Spleen (tissue), 11 donors: ENCODE data around the gene OR6C70. TPM values are rescaled to one million over a fixed set of nuclear protein-coding genes. Genes with fewer than 3 reads are reported as not detected.
"Not testable (repeated sequence)": the region's sequence is repeated elsewhere in the genome, so short reads cannot be mapped to it uniquely, and the experiment has no call there.

Source experiments
- DNase-seq: peaks from one replicate; pipeline ENCODE4 v3.0.0-alpha.2; 2020
- H3K27ac ChIP-seq, 8 donors: fragments of 200-600 bp; sonication (generic) in 7 of 8; 1 replicate in 4 of 8; 2 replicates in 4 of 8; pipeline versions ENCODE4 v1.5.0 to v1.8.0; 2016 to 2021; ENCODE audit warnings: inconsistent platforms in 4 of 8, mild to moderate bottlenecking in 4 of 8, moderate library complexity in 1 of 8
- H3K27me3 ChIP-seq, 7 donors: fragments of 200-600 bp; sonication (generic) in 6 of 7; replicated peaks in 1 of 7; 1 replicate in 4 of 7; 2 replicates in 3 of 7; pipeline versions ENCODE4 v1.5.0 to v1.8.0; 2016 to 2021; ENCODE audit warnings: inconsistent platforms in 3 of 7, mild to moderate bottlenecking in 1 of 7
- H3K36me3 ChIP-seq, 6 donors: fragments of 200-600 bp; sonication (generic) in 5 of 6; 1 replicate in 4 of 6; 2 replicates in 2 of 6; pipeline versions ENCODE4 v1.5.0 to v1.8.0; 2016 to 2021; ENCODE audit warnings: inconsistent platforms in 2 of 6
- H3K4me1 ChIP-seq, 6 donors: fragments of 200-600 bp; sonication (generic) in 5 of 6; 1 replicate in 3 of 6; 2 replicates in 3 of 6; pipeline versions ENCODE4 v1.5.0 to v1.8.0; 2016 to 2021; ENCODE audit warnings: inconsistent platforms in 3 of 6
- H3K4me3 ChIP-seq, 8 donors: fragments of 200-600 bp; sonication (generic) in 7 of 8; 1 replicate in 4 of 8; 2 replicates in 4 of 8; pipeline versions ENCODE4 v1.5.0 to v1.8.0; 2016 to 2021; ENCODE audit warnings: inconsistent platforms in 4 of 8, mild to moderate bottlenecking in 4 of 8, moderate library complexity in 2 of 8
- H3K9me3 ChIP-seq, 8 donors: fragments of 200-600 bp; sonication (generic) in 7 of 8; 1 replicate in 4 of 8; 2 replicates in 4 of 8; pipeline versions ENCODE4 v1.5.0 to v1.8.0; 2016 to 2021; ENCODE audit warnings: inconsistent platforms in 4 of 8
- POLR2A ChIP-seq, 3 donors: fragments of 450-650 bp; IDR thresholded peaks; one replicate each; pipeline ENCODE4 v1.5.1; 2017; ENCODE audit warnings: antibody characterized with exemption in 3 of 3, mild to moderate bottlenecking in 1 of 3
- POLR2AphosphoS5 ChIP-seq, 3 donors: sonication (generic); formaldehyde crosslinking; IDR thresholded peaks; one replicate each; pipeline ENCODE4 v1.5.1; 2017; ENCODE audit warnings: antibody characterized with exemption in 3 of 3
- WGBS, 5 donors: extraction: QIAGEN DNeasy Blood & Tissue Kit in 3 of 5; methylation state at CpG; one replicate each; pipeline versions ENCODE4 v1.1.5 to v1.1.7; 2013 to 2018; 5-methylcytosine and 5-hydroxymethylcytosine counted together
- intact Hi-C: fragments of 100-400 bp; cut with DNase I; formaldehyde crosslinking; loops from one replicate; pipeline ENCODE4 v1.15.0; 2023; ENCODE audit warnings: low total_unique reads
- polyA plus RNA-seq, 3 donors: library from polyadenylated mRNA; stranded (reverse); fragments of 200-250 nt; gene quantifications; one replicate each; pipeline ENCODE4 v1.2.1, GENCODE V29; 2013
- total RNA-seq, 7 donors: library from RNA; depleted of rRNA in 3 of 7; stranded (reverse); fragments of >200 nt in 3 of 7; fragmentation: NEBNext Ultra II Directional in 4 of 7; extraction: Animal tissue kit (Norgen Biotek cat#: 25700) in 4 of 7; gene quantifications; one replicate each; pipeline versions ENCODE4 v1.1.0 to v1.2.1, GENCODE V29; 2016 to 2021
- TF ChIP-seq, protein P1 (sequence below), 11 experiments: fragments of 200-600 bp in 7 of 11; fragments of 450-650 bp in 4 of 11; sonication (generic) in 4 of 11; IDR thresholded peaks in 8 of 11; conservative IDR thresholded peaks in 3 of 11; 1 replicate in 7 of 11; 2 replicates in 4 of 11; pipeline versions ENCODE4 v1.4.0 to v1.8.0; 2016 to 2021; ENCODE audit warnings: antibody characterized with exemption in 11 of 11, inconsistent platforms in 4 of 11, mild to moderate bottlenecking in 1 of 11
- donor health status: healthy with polysubstance abuse.
- donor health status: DM: no; HTN: no; CAD: no; lungs with moderate emphysema.
- donor health status: DM: no; HTN: no; CAD: no.
- donor health status: Bipolar disorder and iron deficiency.
- donor health status: healthy.
- donor health status: DM: no; HTN: no; CAD: no.
- donor health status: DM: yes; HTN: yes; CAD: no.

OR6C70 gene
- total and polyA plus RNA-seq, 10 donors: not detected

- H3K4me1 ChIP-seq: peaks cover 0 to 13% (median 3%) of the 10 kb centered on the region in 6 donors
- no peaks in the 10 kb centered on the region for H3K27me3 ChIP-seq
- no peak overlapping the region for H3K27ac ChIP-seq
- H3K9me3 ChIP-seq: no peaks in the 10 kb centered on the region
- H3K4me3 ChIP-seq: no peak overlapping the region
- intact Hi-C loops: no loop called here
- no peak for DNase-seq
- no peaks in the 10 kb centered on the region for H3K36me3 ChIP-seq
- 87 to 95% (median 93%) methylated on average over 1 of the region's 1 CpG for WGBS, 5 donors
- TF ChIP-seq POLR2A (IDR thresholded peaks at IDR 0.05): no peak
- TF ChIP-seq, protein P1, sequence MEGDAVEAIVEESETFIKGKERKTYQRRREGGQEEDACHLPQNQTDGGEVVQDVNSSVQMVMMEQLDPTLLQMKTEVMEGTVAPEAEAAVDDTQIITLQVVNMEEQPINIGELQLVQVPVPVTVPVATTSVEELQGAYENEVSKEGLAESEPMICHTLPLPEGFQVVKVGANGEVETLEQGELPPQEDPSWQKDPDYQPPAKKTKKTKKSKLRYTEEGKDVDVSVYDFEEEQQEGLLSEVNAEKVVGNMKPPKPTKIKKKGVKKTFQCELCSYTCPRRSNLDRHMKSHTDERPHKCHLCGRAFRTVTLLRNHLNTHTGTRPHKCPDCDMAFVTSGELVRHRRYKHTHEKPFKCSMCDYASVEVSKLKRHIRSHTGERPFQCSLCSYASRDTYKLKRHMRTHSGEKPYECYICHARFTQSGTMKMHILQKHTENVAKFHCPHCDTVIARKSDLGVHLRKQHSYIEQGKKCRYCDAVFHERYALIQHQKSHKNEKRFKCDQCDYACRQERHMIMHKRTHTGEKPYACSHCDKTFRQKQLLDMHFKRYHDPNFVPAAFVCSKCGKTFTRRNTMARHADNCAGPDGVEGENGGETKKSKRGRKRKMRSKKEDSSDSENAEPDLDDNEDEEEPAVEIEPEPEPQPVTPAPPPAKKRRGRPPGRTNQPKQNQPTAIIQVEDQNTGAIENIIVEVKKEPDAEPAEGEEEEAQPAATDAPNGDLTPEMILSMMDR (IDR thresholded peaks at IDR 0.05 in 8 of 11, conservative IDR thresholded peaks at IDR 0.05 in 3 of 11): no peak
- no peak for TF ChIP-seq POLR2AphosphoS5 (IDR thresholded peaks at IDR 0.05)
These were observed 2.3 kb upstream of the OR6C70 start for GRCh38 chr12:55472264-55472663.

DNA sequence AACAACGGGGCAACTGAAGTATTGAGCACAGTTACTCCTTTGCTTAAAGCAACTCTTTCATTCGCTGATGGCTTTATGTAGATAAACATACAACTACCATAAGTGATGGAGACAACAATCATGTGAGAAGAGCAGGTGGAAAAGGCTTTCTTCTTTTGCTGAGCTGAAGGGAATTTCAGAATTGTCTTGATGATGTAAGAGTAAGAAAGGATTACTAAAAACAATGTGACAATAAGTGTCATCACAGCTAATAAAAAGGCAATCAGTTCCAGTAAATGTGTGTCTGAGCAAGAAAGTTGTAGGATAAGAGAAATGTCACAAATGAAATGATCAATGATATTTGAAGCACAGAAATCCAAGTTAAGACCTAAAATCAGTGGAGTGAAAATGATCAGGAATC is 647 bp downstream of the OR6C70 start:
- no peaks in the 10 kb centered on the region for H3K27me3 ChIP-seq
- H3K9me3 ChIP-seq: peaks cover 0 to 8% (median 4%) of the 10 kb centered on the region in 8 donors
- H3K4me3 ChIP-seq: no peak overlapping the region
- no peak overlapping the region for H3K27ac ChIP-seq
- intact Hi-C loops: no loop called here
- DNase-seq: no peak
- no peak for TF ChIP-seq POLR2AphosphoS5 (IDR thresholded peaks at IDR 0.05)
- 68 to 81% (median 74%) methylated on average over 2 of the region's 2 CpGs for WGBS, 5 donors
- peaks cover 0 to 17% (median 8%) of the 10 kb centered on the region in 6 donors for H3K4me1 ChIP-seq
- H3K36me3 ChIP-seq: no peaks in the 10 kb centered on the region

DNA sequence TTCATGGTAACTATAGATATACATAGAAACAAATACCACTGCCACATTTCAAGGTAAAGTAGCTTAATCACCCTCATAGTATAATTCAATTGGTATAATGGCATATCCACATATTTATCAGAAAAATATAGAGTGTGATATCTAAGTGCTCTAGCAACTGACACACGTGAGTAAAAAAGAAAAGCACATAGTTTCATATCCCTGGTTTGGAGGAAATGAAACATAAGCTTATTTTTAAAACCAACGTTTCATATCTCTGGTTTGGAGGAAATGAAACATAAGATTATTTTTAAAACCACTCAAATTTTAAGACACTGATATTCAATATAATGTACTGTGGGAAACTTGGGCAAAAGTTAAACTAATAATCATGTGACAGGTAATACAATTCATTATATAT is 2.1 kb downstream of the OR6C70 start:
- H3K27ac ChIP-seq: no peak overlapping the region
- no peaks in the 10 kb centered on the region for H3K27me3 ChIP-seq
- WGBS, 5 donors: 15 to 27% (median 22%) methylated on average over 2 of the region's 2 CpGs
- H3K9me3 ChIP-seq: peaks cover 0 to 17% (median 4%) of the 10 kb centered on the region in 8 donors
- no peaks in the 10 kb centered on the region for H3K36me3 ChIP-seq
- no peak for TF ChIP-seq POLR2AphosphoS5 (IDR thresholded peaks at IDR 0.05)
- TF ChIP-seq, protein P1 (IDR thresholded peaks at IDR 0.05 in 8 of 11, conservative IDR thresholded peaks at IDR 0.05 in 3 of 11): no peak
- TF ChIP-seq POLR2A (IDR thresholded peaks at IDR 0.05): no peak
- intact Hi-C loops: no loop called here
- no peak for DNase-seq
- H3K4me3 ChIP-seq: no peak overlapping the region
- peaks cover 0 to 17% (median 8%) of the 10 kb centered on the region in 6 donors for H3K4me1 ChIP-seq

DNA sequence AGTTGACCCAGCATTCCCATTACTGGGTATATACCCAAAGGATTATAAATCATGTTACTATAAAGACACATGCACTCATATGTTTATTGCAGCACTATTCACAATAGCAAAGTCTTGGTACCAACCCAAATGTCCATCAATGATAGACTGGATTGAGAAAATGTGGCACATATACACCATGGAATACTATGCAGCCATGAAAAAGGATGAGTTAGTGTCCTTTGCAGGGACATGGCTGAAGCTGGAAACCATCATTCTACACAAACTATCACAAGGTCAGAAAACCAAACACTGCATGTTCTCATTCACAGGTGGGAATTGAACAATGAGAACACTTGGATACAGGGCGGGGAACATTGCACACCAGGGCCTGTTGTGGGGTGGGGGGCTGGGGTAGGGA is 5.0 kb downstream of the OR6C70 start:
- 93 to 100% (median 97%) methylated on average over 1 of the region's 1 CpG for WGBS, 5 donors
- DNase-seq, H3K27ac ChIP-seq, H3K36me3 ChIP-seq, H3K4me3 ChIP-seq, H3K27me3 ChIP-seq, intact Hi-C loops: not testable (repeated sequence)
- Histone ChIP-seq H3K9me3 (peaks cover 0 to 17% (median 4%) of the 10 kb centered on the region in 8 donors), H3K4me1 (peaks cover 0 to 17% (median 8%) of the 10 kb centered on the region in 6 donors)

DNA sequence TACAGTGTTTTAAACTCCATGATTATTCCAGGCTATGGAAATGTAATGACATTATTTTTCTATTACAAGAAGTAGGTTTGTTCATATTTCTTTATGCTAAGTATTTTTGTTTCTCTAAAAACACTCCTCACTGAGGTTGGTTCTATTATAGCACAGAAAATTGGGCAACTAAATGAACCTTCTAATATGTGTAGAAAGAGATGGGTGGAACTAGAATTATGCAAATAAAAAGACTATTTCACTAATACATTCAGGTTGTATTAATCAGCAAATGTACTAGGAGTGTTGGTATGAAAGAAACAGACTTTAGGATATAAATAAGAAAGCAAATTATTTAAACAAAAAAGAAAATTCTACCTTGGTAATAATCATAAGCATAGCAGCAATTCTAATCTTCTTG is 21.1 kb downstream of the OR6C70 start:
- Histone ChIP-seq H3K4me1 (no peaks in the 10 kb centered on the region), H3K36me3 (no peaks in the 10 kb centered on the region), H3K27me3 (no peaks in the 10 kb centered on the region), H3K9me3 (no peaks in the 10 kb centered on the region), H3K27ac (no peak overlapping the region), H3K4me3 (no peak overlapping the region)
- DNase-seq: no peak
- TF ChIP-seq, protein P1 (IDR thresholded peaks at IDR 0.05 in 8 of 11, conservative IDR thresholded peaks at IDR 0.05 in 3 of 11): no peak
- no peak for TF ChIP-seq POLR2AphosphoS5 (IDR thresholded peaks at IDR 0.05)
- TF ChIP-seq POLR2A (IDR thresholded peaks at IDR 0.05): no peak
- intact Hi-C loops: no loop called here
